CMK (cell line): ENCODE measurements around the gene SOX2.

Experiments
- DNase-seq: peaks from one replicate; pipeline ENCODE4 v3.0.0-alpha.2; 2010; ENCODE audit warnings: low read depth

Gene SOX2

GRCh38 chr3:181711325-181712135 is at the start of gene SOX2:
SOX2 (plus strand) TSS chr3:181711925; CDS start chr3:181712361, 436 bp downstream.
- DNase-seq, result no peak

GRCh38 chr3:181683563-181683962 is 28.2 kb upstream of the SOX2 start:
- no peak for DNase-seq

- no peak for DNase-seq
These were observed 24.5 kb upstream of the SOX2 start for GRCh38 chr3:181687190-181687589.

GRCh38 chr3:181687731-181688130 is 24.0 kb upstream of the SOX2 start:
- DNase-seq, result no peak

GRCh38 chr3:181689546-181689945 is 22.2 kb upstream of the SOX2 start:
- no peak for DNase-seq

- no peak for DNase-seq
These were observed 21.0 kb upstream of the SOX2 start for GRCh38 chr3:181690769-181691168.

- DNase-seq, result no peak
These were observed 19.8 kb upstream of the SOX2 start for GRCh38 chr3:181691901-181692300.

GRCh38 chr3:181692311-181693145 is 19.2 kb upstream of the SOX2 start:
- DNase-seq, result no peak

- no peak for DNase-seq
These were observed 18.4 kb upstream of the SOX2 start for GRCh38 chr3:181693280-181693679.

- DNase-seq, result no peak
These were observed 16.7 kb upstream of the SOX2 start for GRCh38 chr3:181694805-181695660.

- no peak for DNase-seq
These were observed 15.8 kb upstream of the SOX2 start for GRCh38 chr3:181695661-181696491.

- no peak for DNase-seq
These were observed 15.0 kb upstream of the SOX2 start for GRCh38 chr3:181696626-181697230.

GRCh38 chr3:181698263-181698954 is 13.3 kb upstream of the SOX2 start:
- DNase-seq, result no peak

GRCh38 chr3:181699171-181699903 is 12.4 kb upstream of the SOX2 start:
- DNase-seq, result no peak

- no peak for DNase-seq
These were observed 11.3 kb upstream of the SOX2 start for GRCh38 chr3:181700168-181701087.

- no peak for DNase-seq
These were observed 10.6 kb upstream of the SOX2 start for GRCh38 chr3:181701096-181701495.

GRCh38 chr3:181703601-181704420 is 7.9 kb upstream of the SOX2 start:
- no peak for DNase-seq
